HG03159 (cell line): Measurements from ENCODE around the gene PBX1.

Experiments used
- ATAC-seq: cut with Tn5 transposase; IDR thresholded peaks from one replicate; pipeline ENCODE4 v1.9.1; 2021; ENCODE audit warnings: mild to moderate bottlenecking, moderate library complexity; ENCODE audit not compliant: unreplicated experiment

PBX1 gene

GRCh38 chr1:164901031-164901430 lies 342.0 kb downstream of the PBX1 start:
- no peak for ATAC-seq
